GM19351 (cell line): ENCODE data around the gene GPR42.

Source experiments
- ATAC-seq: cut with Tn5 transposase; IDR thresholded peaks from one replicate; pipeline ENCODE4 v1.9.1; 2021; ENCODE audit warnings: mild to moderate bottlenecking, moderate library complexity; ENCODE audit not compliant: unreplicated experiment

The GPR42 gene

GRCh38 chr19:35417713-35418534 lies 47.1 kb downstream of the GPR42 start:
- ATAC-seq, result no peak

GRCh38 chr19:35419046-35419445 lies 48.2 kb downstream of the GPR42 start:
- no peak for ATAC-seq

- no peak for ATAC-seq
Observed at GRCh38 chr19:35419805-35420204, 48.9 kb downstream of the GPR42 start.

GRCh38 chr19:35421362-35421761 lies 50.5 kb downstream of the GPR42 start:
- ATAC-seq, result no peak
